ENCODE measurements around the gene DNAH10. TPM values are rescaled to one million over a fixed set of nuclear protein-coding genes. Genes with fewer than 3 reads are reported as not detected.

Gene DNAH10
- total and polyA plus RNA-seq, 9 donors: 0.05 to 20.2 (median 0.72) TPM

DNA sequence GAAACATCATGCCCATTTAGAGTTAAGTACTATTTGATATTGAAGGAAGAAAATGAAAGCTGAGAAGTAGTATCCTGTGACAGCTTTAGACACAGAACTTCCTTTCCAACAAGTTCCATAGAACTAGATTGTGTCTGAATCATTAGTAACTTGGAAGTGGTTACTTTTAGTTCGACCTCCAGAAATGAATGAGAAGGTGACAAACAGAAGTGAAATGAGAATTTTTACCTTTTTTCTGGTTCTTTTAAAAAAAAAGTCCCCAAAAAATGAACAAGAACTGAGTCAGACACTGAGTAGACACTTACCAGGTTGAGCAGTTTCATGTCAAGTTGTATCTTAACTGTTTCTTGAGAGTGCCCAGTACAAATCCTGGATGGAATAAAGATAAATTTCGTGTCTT is 46.9 kb upstream of the DNAH10 start:
- intact Hi-C loops (cut with DNase I): no loop called here
- Histone ChIP-seq H3K4me3 (no peak overlapping the region), H3K9me3 (no peaks in the 10 kb centered on the region), H3K27me3 (no peaks in the 10 kb centered on the region), H3K36me3 (no peaks in the 10 kb centered on the region), H3K4me1 (ENCODE audit: insufficient read depth) (peaks cover 5% of the 10 kb centered on the region), H3K27ac (no peak overlapping the region)
- 56 to 63% (median 60%) methylated on average over 2 of the region's 2 CpGs for WGBS, 3 donors
- DNase-seq: no peak
- TF ChIP-seq, protein P1, sequence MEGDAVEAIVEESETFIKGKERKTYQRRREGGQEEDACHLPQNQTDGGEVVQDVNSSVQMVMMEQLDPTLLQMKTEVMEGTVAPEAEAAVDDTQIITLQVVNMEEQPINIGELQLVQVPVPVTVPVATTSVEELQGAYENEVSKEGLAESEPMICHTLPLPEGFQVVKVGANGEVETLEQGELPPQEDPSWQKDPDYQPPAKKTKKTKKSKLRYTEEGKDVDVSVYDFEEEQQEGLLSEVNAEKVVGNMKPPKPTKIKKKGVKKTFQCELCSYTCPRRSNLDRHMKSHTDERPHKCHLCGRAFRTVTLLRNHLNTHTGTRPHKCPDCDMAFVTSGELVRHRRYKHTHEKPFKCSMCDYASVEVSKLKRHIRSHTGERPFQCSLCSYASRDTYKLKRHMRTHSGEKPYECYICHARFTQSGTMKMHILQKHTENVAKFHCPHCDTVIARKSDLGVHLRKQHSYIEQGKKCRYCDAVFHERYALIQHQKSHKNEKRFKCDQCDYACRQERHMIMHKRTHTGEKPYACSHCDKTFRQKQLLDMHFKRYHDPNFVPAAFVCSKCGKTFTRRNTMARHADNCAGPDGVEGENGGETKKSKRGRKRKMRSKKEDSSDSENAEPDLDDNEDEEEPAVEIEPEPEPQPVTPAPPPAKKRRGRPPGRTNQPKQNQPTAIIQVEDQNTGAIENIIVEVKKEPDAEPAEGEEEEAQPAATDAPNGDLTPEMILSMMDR (IDR thresholded peaks at IDR 0.05): no peak
- TF ChIP-seq POLR2A (IDR thresholded peaks at IDR 0.05) (no peak), EP300 (IDR thresholded peaks at IDR 0.05) (no peak)

DNA sequence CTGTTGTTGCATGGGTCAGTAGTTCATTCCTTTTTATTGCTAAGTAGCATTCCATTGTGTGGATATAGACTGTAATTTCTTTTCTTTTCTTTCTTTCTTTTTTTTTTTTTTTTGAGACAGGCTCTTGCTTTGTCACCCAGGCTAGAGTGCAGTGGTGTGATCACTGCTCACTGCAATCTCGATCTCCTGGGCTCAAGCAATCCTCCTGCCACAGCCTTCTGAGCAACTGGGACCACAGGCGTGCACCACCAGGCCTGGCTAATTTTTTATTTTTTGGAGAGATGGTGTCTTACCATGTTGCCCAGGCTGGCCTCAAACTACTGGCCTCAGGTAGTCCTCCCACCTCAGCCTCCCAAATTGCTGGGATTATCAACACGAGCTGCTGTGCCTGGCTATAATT is 44.8 kb upstream of the DNAH10 start:
- H3K9me3 ChIP-seq: no peaks in the 10 kb centered on the region
- DNase-seq: no peak
- H3K4me1 ChIP-seq (ENCODE audit: insufficient read depth): peaks cover 3% of the 10 kb centered on the region
- 91 to 93% (median 91%) methylated on average over 3 of the region's 3 CpGs for WGBS, 3 donors
- H3K36me3 ChIP-seq: no peaks in the 10 kb centered on the region
- TF ChIP-seq POLR2A (IDR thresholded peaks at IDR 0.05): no peak
- no peak for TF ChIP-seq EP300 (IDR thresholded peaks at IDR 0.05)
- TF ChIP-seq, protein P1 (IDR thresholded peaks at IDR 0.05): no peak
- H3K27ac ChIP-seq: no peak overlapping the region
- no peak overlapping the region for H3K4me3 ChIP-seq
- H3K27me3 ChIP-seq: no peaks in the 10 kb centered on the region
- intact Hi-C loops (cut with DNase I): no loop called here

DNA sequence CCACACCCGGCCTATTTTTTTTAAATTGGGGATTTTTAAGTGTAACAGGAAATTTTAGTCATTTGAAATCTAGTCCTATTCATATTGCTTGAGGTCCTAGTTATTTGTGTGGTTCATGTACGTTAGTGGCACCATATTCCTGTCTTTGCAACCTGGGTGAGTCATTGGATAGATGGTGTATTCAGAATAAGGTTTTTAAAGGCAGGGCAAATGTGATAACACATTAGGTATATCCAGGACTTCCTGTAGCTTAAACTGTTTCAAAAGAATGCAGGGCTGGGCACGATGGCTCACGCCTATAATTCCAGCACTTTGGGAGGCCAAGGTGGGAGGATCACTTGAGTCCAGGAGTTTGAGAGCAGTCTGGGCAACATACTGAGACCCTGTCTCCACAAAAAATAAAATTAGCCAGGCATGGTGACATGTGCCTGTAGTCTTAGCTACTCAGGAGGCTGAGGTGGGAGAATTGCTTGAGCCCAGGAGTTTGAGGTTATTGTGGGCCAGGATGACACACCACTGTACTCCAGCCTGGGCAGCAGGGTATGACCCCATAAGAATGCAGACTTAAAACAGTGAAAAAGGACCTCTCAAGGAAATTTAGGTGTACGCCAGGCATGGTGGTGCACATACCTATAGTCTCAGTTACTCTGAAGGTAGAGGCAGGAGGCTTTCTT is 41.8 kb upstream of the DNAH10 start:
- DNase-seq: no peak
- Histone ChIP-seq H3K27ac (no peak overlapping the region), H3K4me3 (no peak overlapping the region), H3K27me3 (no peaks in the 10 kb centered on the region), H3K4me1 (ENCODE audit: insufficient read depth) (no peaks in the 10 kb centered on the region), H3K9me3 (no peaks in the 10 kb centered on the region), H3K36me3 (no peaks in the 10 kb centered on the region)
- TF ChIP-seq, protein P1 (IDR thresholded peaks at IDR 0.05): no peak
- TF ChIP-seq EP300 (IDR thresholded peaks at IDR 0.05): no peak
- intact Hi-C loops (cut with DNase I): no loop called here
- 87 to 92% (median 92%) methylated on average over 5 of the region's 5 CpGs for WGBS, 3 donors

DNA sequence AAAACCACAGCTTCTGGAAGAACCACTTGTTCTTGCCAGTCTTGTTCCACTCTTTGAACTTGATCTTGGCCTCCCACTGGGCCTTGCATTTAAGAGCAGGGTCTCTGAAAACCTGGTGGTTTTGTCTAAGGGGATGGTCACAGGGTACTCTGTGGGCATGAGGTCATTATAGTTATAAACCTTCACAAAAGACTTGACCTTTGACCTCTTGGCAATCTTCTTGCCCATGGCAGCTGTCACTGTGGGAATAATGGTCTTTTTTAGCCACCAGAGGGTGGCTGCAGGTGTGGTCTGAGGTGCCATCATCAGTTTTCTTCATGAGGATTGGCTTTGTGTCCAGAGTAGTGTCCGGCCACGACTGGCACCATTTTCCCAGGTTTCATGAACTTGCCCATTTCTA is 40.9 kb upstream of the DNAH10 start:
- no peak overlapping the region for H3K27ac ChIP-seq

More for the DNA sequence above, 40.9 kb upstream of the DNAH10 start:
- H3K4me3 ChIP-seq: no peak overlapping the region
- H3K9me3 ChIP-seq: no peaks in the 10 kb centered on the region
- intact Hi-C loops (cut with DNase I): no loop called here
- WGBS, 3 donors: 92 to 96% (median 94%) methylated on average over 2 of the region's 2 CpGs
- no peaks in the 10 kb centered on the region for H3K4me1 ChIP-seq (ENCODE audit: insufficient read depth)
- H3K36me3 ChIP-seq: no peaks in the 10 kb centered on the region
- DNase-seq: no peak
- no peak for TF ChIP-seq EP300 (IDR thresholded peaks at IDR 0.05)
- no peak for TF ChIP-seq POLR2A (IDR thresholded peaks at IDR 0.05)
- TF ChIP-seq, protein P1 (IDR thresholded peaks at IDR 0.05): no peak
- no peaks in the 10 kb centered on the region for H3K27me3 ChIP-seq
